GM12873 (cell line): ENCODE results near the gene CFAP157.

Experiments used
- CTCF ChIP-seq: IDR thresholded peaks from 2 replicates; pipeline ENCODE4 v1.5.1; 2012; ENCODE audit warnings: low read depth, mild to moderate bottlenecking, moderate library complexity, low read length, control low read depth; ENCODE audit not compliant: insufficient read depth; ENCODE audit errors: missing control alignments

Gene CFAP157

GRCh38 chr9:127733614-127734013 lies 26.8 kb downstream of the CFAP157 start:
- no peak for TF ChIP-seq CTCF

GRCh38 chr9:127734247-127734746 lies 27.5 kb downstream of the CFAP157 start:
- no peak for TF ChIP-seq CTCF

- peak; percentile 96 for TF ChIP-seq CTCF
Measured at GRCh38 chr9:127734747-127735529, 28.1 kb downstream of the CFAP157 start, which contains the start of gene TOR2A. Gene TOR2A, minus strand, starts transcription at chr9:127735294. Its CDS starts 24 bp downstream, at chr9:127735270.

GRCh38 chr9:127735530-127736185 lies 28.9 kb downstream of the CFAP157 start:
- TF ChIP-seq CTCF: no peak

GRCh38 chr9:127738666-127739065 lies 31.9 kb downstream of the CFAP157 start:
- no peak for TF ChIP-seq CTCF

- TF ChIP-seq CTCF: no peak
Measured at GRCh38 chr9:127739614-127740330, 33.0 kb downstream of the CFAP157 start.

- TF ChIP-seq CTCF: no peak
Measured at GRCh38 chr9:127741831-127742434, 35.1 kb downstream of the CFAP157 start.
